Measurements from ENCODE around the gene TMEM215. TPM values are rescaled to one million over a fixed set of nuclear protein-coding genes. Genes with fewer than 3 reads are reported as not detected.
"Not testable (repeated sequence)": the region's sequence is repeated elsewhere in the genome, so short reads cannot be mapped to it uniquely, and the experiment has no call there.

Gene TMEM215
- total RNA-seq, 1 donor from 2014 or later: not detected

- H3K9me3 Mint-ChIP-seq (ENCODE audit: low read depth): peaks cover 33% of the 10 kb centered on the region
- no peak overlapping the region for H3K4me3 Mint-ChIP-seq (ENCODE audit: unreplicated experiment)
- peaks cover 18% of the 10 kb centered on the region for H3K27me3 Mint-ChIP-seq (ENCODE audit: low read depth)
- H3K36me3 Mint-ChIP-seq (ENCODE audit: low read depth): peaks cover 2% of the 10 kb centered on the region
- H3K27ac Mint-ChIP-seq (ENCODE audit: unreplicated experiment): no peak overlapping the region
- H3K4me1 Mint-ChIP-seq (ENCODE audit: low read depth): no peaks in the 10 kb centered on the region
- TF ChIP-seq, protein P1, sequence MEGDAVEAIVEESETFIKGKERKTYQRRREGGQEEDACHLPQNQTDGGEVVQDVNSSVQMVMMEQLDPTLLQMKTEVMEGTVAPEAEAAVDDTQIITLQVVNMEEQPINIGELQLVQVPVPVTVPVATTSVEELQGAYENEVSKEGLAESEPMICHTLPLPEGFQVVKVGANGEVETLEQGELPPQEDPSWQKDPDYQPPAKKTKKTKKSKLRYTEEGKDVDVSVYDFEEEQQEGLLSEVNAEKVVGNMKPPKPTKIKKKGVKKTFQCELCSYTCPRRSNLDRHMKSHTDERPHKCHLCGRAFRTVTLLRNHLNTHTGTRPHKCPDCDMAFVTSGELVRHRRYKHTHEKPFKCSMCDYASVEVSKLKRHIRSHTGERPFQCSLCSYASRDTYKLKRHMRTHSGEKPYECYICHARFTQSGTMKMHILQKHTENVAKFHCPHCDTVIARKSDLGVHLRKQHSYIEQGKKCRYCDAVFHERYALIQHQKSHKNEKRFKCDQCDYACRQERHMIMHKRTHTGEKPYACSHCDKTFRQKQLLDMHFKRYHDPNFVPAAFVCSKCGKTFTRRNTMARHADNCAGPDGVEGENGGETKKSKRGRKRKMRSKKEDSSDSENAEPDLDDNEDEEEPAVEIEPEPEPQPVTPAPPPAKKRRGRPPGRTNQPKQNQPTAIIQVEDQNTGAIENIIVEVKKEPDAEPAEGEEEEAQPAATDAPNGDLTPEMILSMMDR (IDR thresholded peaks at IDR 0.05): no peak
- DNase-seq (ENCODE audit: low spot score): no peak
These were observed 7.1 kb upstream of the TMEM215 start for GRCh38 chr9:32776201-32776600.

GRCh38 chr9:32782476-32783167, 718 bp upstream of the TMEM215 start:
- peak; percentile 83 for DNase-seq (ENCODE audit: low spot score)
- Mint-ChIP-seq H3K4me3 (ENCODE audit: unreplicated experiment) (no peak overlapping the region), H3K36me3 (ENCODE audit: low read depth) (no peaks in the 10 kb centered on the region), H3K9me3 (ENCODE audit: low read depth) (no peaks in the 10 kb centered on the region), H3K27ac (ENCODE audit: unreplicated experiment) (no peak overlapping the region), H3K27me3 (ENCODE audit: low read depth) (peaks cover 62% of the 10 kb centered on the region), H3K4me1 (ENCODE audit: low read depth) (no peaks in the 10 kb centered on the region)
- TF ChIP-seq, protein P1 (IDR thresholded peaks at IDR 0.05): no peak

GRCh38 chr9:32787816-32788215, 4.5 kb downstream of the TMEM215 start:
- H3K27ac Mint-ChIP-seq (ENCODE audit: unreplicated experiment): no peak overlapping the region
- H3K9me3 Mint-ChIP-seq (ENCODE audit: low read depth): no peaks in the 10 kb centered on the region
- no peaks in the 10 kb centered on the region for H3K4me1 Mint-ChIP-seq (ENCODE audit: low read depth)
- no peaks in the 10 kb centered on the region for H3K36me3 Mint-ChIP-seq (ENCODE audit: low read depth)
- no peak for DNase-seq (ENCODE audit: low spot score)
- no peak overlapping the region for H3K4me3 Mint-ChIP-seq (ENCODE audit: unreplicated experiment)
- TF ChIP-seq, protein P1 (IDR thresholded peaks at IDR 0.05): no peak
- H3K27me3 Mint-ChIP-seq (ENCODE audit: low read depth): peaks cover 55% of the 10 kb centered on the region

- not testable (repeated sequence) for H3K36me3 Mint-ChIP-seq (ENCODE audit: low read depth); H3K4me1 Mint-ChIP-seq (ENCODE audit: low read depth); H3K27ac Mint-ChIP-seq (ENCODE audit: unreplicated experiment); H3K27me3 Mint-ChIP-seq (ENCODE audit: low read depth); H3K4me3 Mint-ChIP-seq (ENCODE audit: unreplicated experiment); DNase-seq (ENCODE audit: low spot score)
- H3K9me3 Mint-ChIP-seq (ENCODE audit: low read depth): peaks cover 14% of the 10 kb centered on the region
These were observed 12.7 kb downstream of the TMEM215 start for GRCh38 chr9:32796015-32796414.

DNA sequence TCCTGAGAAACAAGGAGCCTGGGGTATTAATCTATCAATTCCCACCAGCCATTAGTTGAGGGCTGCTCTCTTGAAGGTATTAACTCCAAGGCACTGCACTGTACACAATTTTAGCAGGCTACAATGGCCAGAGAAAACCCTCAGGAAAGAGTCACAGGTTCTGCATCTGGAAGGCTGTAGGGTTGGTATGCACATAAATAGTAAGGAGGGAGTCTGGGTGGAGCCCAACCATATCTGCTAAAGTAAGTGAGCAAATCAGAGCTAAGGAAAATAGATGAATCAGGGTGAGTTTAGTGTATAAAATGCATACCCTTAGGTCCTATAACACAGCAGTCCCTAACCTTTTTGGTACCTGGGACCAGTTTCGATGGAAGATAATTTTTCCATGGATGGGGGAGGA, 18.2 kb downstream of the TMEM215 start:
- H3K36me3 Mint-ChIP-seq (ENCODE audit: low read depth): no peaks in the 10 kb centered on the region
- H3K27me3 Mint-ChIP-seq (ENCODE audit: low read depth): peaks cover 13% of the 10 kb centered on the region
- no peak overlapping the region for H3K27ac Mint-ChIP-seq (ENCODE audit: unreplicated experiment)
- DNase-seq (ENCODE audit: low spot score): no peak
- no peaks in the 10 kb centered on the region for H3K4me1 Mint-ChIP-seq (ENCODE audit: low read depth)
- no peak overlapping the region for H3K4me3 Mint-ChIP-seq (ENCODE audit: unreplicated experiment)
- peaks cover 22% of the 10 kb centered on the region for H3K9me3 Mint-ChIP-seq (ENCODE audit: low read depth)
- TF ChIP-seq, protein P1 (IDR thresholded peaks at IDR 0.05): no peak

DNA sequence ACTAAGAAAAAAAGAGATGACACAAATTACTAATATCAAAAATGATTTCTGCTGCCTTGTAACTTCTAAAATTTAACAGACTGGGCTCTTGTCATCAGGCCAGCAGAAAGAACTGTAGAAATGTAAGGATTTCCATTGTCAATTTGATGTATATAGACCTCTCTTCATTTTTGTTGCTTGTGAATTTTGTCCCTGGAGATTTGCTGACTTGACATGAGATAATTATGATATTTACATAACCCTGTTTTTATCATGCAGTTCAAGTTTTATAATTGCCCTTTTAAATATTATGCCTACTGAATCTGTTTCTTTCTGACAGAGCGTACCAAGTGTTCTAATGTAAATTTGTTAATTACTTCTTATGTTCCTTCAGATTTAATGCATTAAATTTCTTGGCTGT, 23.9 kb downstream of the TMEM215 start:
- Mint-ChIP-seq H3K4me1 (ENCODE audit: low read depth) (no peaks in the 10 kb centered on the region), H3K36me3 (ENCODE audit: low read depth) (peaks cover 2% of the 10 kb centered on the region), H3K9me3 (ENCODE audit: low read depth) (peaks cover 43% of the 10 kb centered on the region), H3K27me3 (ENCODE audit: low read depth) (peaks cover 10% of the 10 kb centered on the region), H3K4me3 (ENCODE audit: unreplicated experiment) (no peak overlapping the region), H3K27ac (ENCODE audit: unreplicated experiment) (no peak overlapping the region)
- TF ChIP-seq, protein P1 (IDR thresholded peaks at IDR 0.05): no peak
- no peak for DNase-seq (ENCODE audit: low spot score)
